Keratinocyte (primary cell): ENCODE data around the gene IER5. TPM values are rescaled to one million over a fixed set of nuclear protein-coding genes. Genes with fewer than 3 reads are reported as not detected.

ENCODE experiments used
- DNase-seq: peaks from one replicate; pipeline ENCODE4 v3.0.0-alpha.2; 2011; ENCODE audit warnings: low read depth, missing footprints, low spot score
- FAIRE-seq: peaks from 2 replicates; lab custom pipeline; 2011; peaks lifted over from hg19 to GRCh38; lab: Jason Lieb, UNC
- H2AFZ ChIP-seq: 2 replicates; pipeline ENCODE4 v1.6.0; 2012; ENCODE audit warnings: low read length, control low read depth, inconsistent platforms; ENCODE audit not compliant: control insufficient read depth
- H3K27ac ChIP-seq: 2 replicates; pipeline ENCODE4 v1.5.1; 2011; ENCODE audit warnings: low read length; ENCODE audit not compliant: control insufficient read depth, insufficient read depth
- H3K27me3 ChIP-seq: 3 replicates; pipeline ENCODE4 v1.6.0; 2011; ENCODE audit warnings: low read length; ENCODE audit not compliant: control insufficient read depth, insufficient read depth; ENCODE audit errors: extremely low read depth
- H3K36me3 ChIP-seq, 2 experiments: 2 replicates in 1 of 2; 3 replicates in 1 of 2; pipeline ENCODE4 v1.5.1; 2011; ENCODE audit warnings: low read length in 2 of 2, mild to moderate bottlenecking in 1 of 2; ENCODE audit not compliant: control insufficient read depth in 2 of 2, insufficient read depth in 2 of 2; ENCODE audit errors: extremely low read depth in 1 of 2
- H3K4me1 ChIP-seq: 3 replicates; pipeline ENCODE4 v1.5.1; 2011; ENCODE audit warnings: low read length; ENCODE audit not compliant: control insufficient read depth, insufficient read depth; ENCODE audit errors: extremely low read depth
- H3K4me2 ChIP-seq: 3 replicates; pipeline ENCODE4 v1.6.0; 2011; ENCODE audit warnings: low read depth, low read length; ENCODE audit not compliant: control insufficient read depth, insufficient read depth; ENCODE audit errors: extremely low read depth
- H3K4me3 ChIP-seq, 3 experiments: fragments of 200-600 bp in 1 of 3; sonication (generic) in 1 of 3; 2 replicates in 2 of 3; 3 replicates in 1 of 3; pipeline ENCODE4 v1.5.1; 2011 to 2016; ENCODE audit warnings: low read length in 3 of 3, mild to moderate bottlenecking in 3 of 3, control low read depth in 2 of 3, inconsistent platforms in 1 of 3, low read depth in 1 of 3, mixed read lengths in 1 of 3, mixed run types in 1 of 3, moderate library complexity in 1 of 3; ENCODE audit not compliant: control insufficient read depth in 2 of 3, insufficient read depth in 2 of 3; ENCODE audit errors: extremely low read depth in 1 of 3
- H3K79me2 ChIP-seq: 2 replicates; pipeline ENCODE4 v1.6.0; 2012; ENCODE audit warnings: low read length; ENCODE audit not compliant: control insufficient read depth, insufficient read depth
- H3K9ac ChIP-seq: 3 replicates; pipeline ENCODE4 v1.6.0; 2011; ENCODE audit warnings: low read length; ENCODE audit not compliant: control insufficient read depth, insufficient read depth; ENCODE audit errors: extremely low read depth
- H3K9me1 ChIP-seq: 3 replicates; pipeline ENCODE4 v1.6.0; 2011; ENCODE audit warnings: low read length; ENCODE audit not compliant: control insufficient read depth, insufficient read depth; ENCODE audit errors: extremely low read depth
- H3K9me3 ChIP-seq: 2 replicates; pipeline ENCODE4 v1.5.1; 2012; ENCODE audit warnings: low read depth, low read length; ENCODE audit not compliant: control insufficient read depth
- H4K20me1 ChIP-seq: 3 replicates; pipeline ENCODE4 v1.6.0; 2011; ENCODE audit warnings: low read length; ENCODE audit not compliant: control insufficient read depth, insufficient read depth; ENCODE audit errors: extremely low read depth
- CTCF ChIP-seq, 3 experiments: IDR thresholded peaks in 1 of 3; conservative IDR thresholded peaks in 1 of 3; optimal IDR thresholded peaks in 1 of 3; 2 replicates in 2 of 3; 3 replicates in 1 of 3; pipeline versions ENCODE3 to v1.5.1; 2011; ENCODE audit warnings: low read length in 3 of 3, mild to moderate bottlenecking in 3 of 3, moderate library complexity in 2 of 3, control low read depth in 1 of 3, inconsistent platforms in 1 of 3; ENCODE audit not compliant: insufficient read depth in 2 of 3; ENCODE audit errors: extremely low read depth in 1 of 3
- EZH2 ChIP-seq: IDR thresholded peaks from one replicate; pipeline ENCODE4 v1.6.1; 2012; ENCODE audit warnings: inconsistent platforms, mild to moderate bottlenecking, low read length, moderate library complexity
- dilution Hi-C: fragments of 300-500 bp; cut with MboI; formaldehyde crosslinking; loops from one replicate; pipeline ENCODE4 v1.7.0; 2020; ENCODE audit warnings: low sequenced_read_pairs; ENCODE audit not compliant: extremely low pct_ligation_motif_present
- polyA plus RNA-seq, 5 experiments: library from polyadenylated mRNA; depleted of rRNA in 3 of 5; stranded (reverse) in 3 of 5; stranded (forward) in 1 of 5; unstranded in 1 of 5; fragments of >200 nt; gene quantifications; 1 replicate in 1 of 5; 2 replicates in 3 of 5; 3 replicates in 1 of 5; pipeline versions ENCODE4 v1.2.1 to v1.2.3, GENCODE V29; 2011 to 2012; ENCODE audit warnings: missing spikeins in 2 of 5, low read depth in 1 of 5, low replicate concordance in 1 of 5

Gene IER5
- polyA plus RNA-seq, 1 donor (not counting 4 experiments of a cell fraction or from before 2014, with no cell fraction given), result 22.5 TPM

DNA sequence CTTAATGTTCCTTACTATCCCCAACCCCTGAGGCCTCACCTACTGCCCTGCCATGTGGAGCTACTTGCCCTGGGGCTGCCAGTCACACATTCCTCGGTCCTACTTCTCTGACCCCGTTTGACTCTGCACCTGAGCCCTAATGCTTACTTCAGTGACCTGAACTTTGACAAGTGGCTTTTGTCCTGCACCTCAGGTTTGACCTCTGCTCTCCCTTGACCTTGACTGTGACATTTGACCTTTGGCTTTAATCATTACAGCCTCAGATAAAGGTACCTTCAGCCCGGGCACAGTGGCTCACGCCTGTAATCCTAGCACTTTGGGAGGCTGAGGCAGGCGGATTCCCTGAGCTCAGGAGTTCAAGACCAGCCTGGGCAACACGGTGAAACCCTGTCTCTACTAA lies 31.9 kb upstream of the IER5 start:
- Histone ChIP-seq H3K27ac (no peak overlapping the region), H2AFZ (no peak overlapping the region), H3K4me3 (no peak overlapping the region), H3K9ac (no peak overlapping the region), H3K4me1 (no peaks in the 10 kb centered on the region), H3K9me3 (peaks cover 3% of the 10 kb centered on the region), H3K36me3 (peaks cover 0 to 2% of the 10 kb centered on the region in 2 experiments), H3K4me2 (no peak overlapping the region), H3K27me3 (no peaks in the 10 kb centered on the region), H3K79me2 (no peaks in the 10 kb centered on the region), H4K20me1 (no peaks in the 10 kb centered on the region), H3K9me1 (no peaks in the 10 kb centered on the region)
- DNase-seq (no peak), FAIRE-seq (no peak)
- dilution Hi-C loops, result no loop called here
- no peak for TF ChIP-seq EZH2
- no peak for TF ChIP-seq CTCF (optimal IDR thresholded peaks at IDR 0.05 in 1 of 3, IDR thresholded peaks at IDR 0.05 in 1 of 3, conservative IDR thresholded peaks at IDR 0.05 in 1 of 3; ENCODE audit: extremely low read depth in 1 of 3, insufficient read depth in 2 of 3, low read length in 3 of 3)

DNA sequence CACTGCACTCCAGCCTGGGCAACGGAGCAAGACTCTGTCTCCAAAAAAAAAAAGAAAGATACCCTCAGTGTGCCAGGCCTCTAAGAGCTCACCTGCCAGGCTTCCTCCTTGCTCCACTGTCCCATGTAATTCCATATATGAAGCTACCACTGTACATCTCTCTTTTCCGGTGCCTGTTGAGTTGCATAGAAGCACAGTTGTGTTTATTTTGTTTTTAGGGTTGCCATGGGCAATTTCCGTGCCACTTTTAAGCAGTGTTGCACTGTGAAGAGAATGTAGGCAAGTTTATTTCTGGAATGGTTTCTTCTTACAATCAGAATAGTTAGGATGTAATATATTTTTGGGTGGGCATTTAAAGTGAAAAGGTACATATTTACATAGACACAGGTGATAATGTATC lies 31.4 kb upstream of the IER5 start:
- Histone ChIP-seq H3K9me3 (peaks cover 3% of the 10 kb centered on the region), H3K9ac (no peak overlapping the region), H4K20me1 (no peaks in the 10 kb centered on the region), H3K36me3 (peaks cover 0 to 2% of the 10 kb centered on the region in 2 experiments), H3K9me1 (no peaks in the 10 kb centered on the region), H3K4me3 (no peak overlapping the region), H3K4me1 (no peaks in the 10 kb centered on the region), H3K79me2 (no peaks in the 10 kb centered on the region), H2AFZ (no peak overlapping the region), H3K27ac (no peak overlapping the region), H3K4me2 (no peak overlapping the region), H3K27me3 (no peaks in the 10 kb centered on the region)
- FAIRE-seq (no peak), DNase-seq (no peak)
- no peak for TF ChIP-seq CTCF (optimal IDR thresholded peaks at IDR 0.05 in 1 of 3, IDR thresholded peaks at IDR 0.05 in 1 of 3, conservative IDR thresholded peaks at IDR 0.05 in 1 of 3; ENCODE audit: extremely low read depth in 1 of 3, insufficient read depth in 2 of 3, low read length in 3 of 3)
- no peak for TF ChIP-seq EZH2
- dilution Hi-C loops, result no loop called here
